A673 (cell line): Measurements from ENCODE around the gene NRBP1. TPM values are rescaled to one million over a fixed set of nuclear protein-coding genes. Genes with fewer than 3 reads are reported as not detected.

Experiments used
- BruUV-seq: library from RNA; stranded (reverse); fragments of 400-500 nt; replicated peaks from 2 replicates; lab custom pipeline; 2021; lab: Mats Ljungman, UMichigan
- CTCF ChIA-PET: fragments of 300-600 bp; sonication (Branson Sonifier 250); formaldehyde crosslinking; loops from one replicate; lab custom pipeline; 2022; ENCODE audit warnings: antibody characterized with exemption; lab: Charles Lee
- POLR2A ChIA-PET: fragments of 300-600 bp; sonication (Branson Sonifier 250); formaldehyde crosslinking; loops from one replicate; lab custom pipeline; 2022; ENCODE audit warnings: antibody characterized with exemption; ENCODE audit not compliant: low non-redundant PET; lab: Charles Lee
- DNase-seq: peaks from one replicate; pipeline ENCODE4 v3.0.0-alpha.2; 2015; ENCODE audit warnings: low spot score
- H3K27ac ChIP-seq: fragments of 200-600 bp; sonication (generic); 2 replicates; pipeline ENCODE4 v1.5.1; 2016; ENCODE audit warnings: mixed run types, low read depth, mild to moderate bottlenecking, mixed read lengths, antibody characterized with exemption, low read length; ENCODE audit not compliant: poor library complexity, severe bottlenecking
- H3K27me3 ChIP-seq: fragments of 200-600 bp; sonication (generic); replicated peaks from 2 replicates; pipeline ENCODE4 v1.6.1; 2017; ENCODE audit warnings: mixed run types, low read depth, mild to moderate bottlenecking, mixed read lengths, antibody characterized with exemption, low read length; ENCODE audit not compliant: insufficient read depth, poor library complexity
- H3K36me3 ChIP-seq: fragments of 200-600 bp; sonication (generic); 2 replicates; pipeline ENCODE4 v1.6.1; 2016; ENCODE audit warnings: mixed run types, mild to moderate bottlenecking, mixed read lengths, antibody characterized with exemption, low read length; ENCODE audit not compliant: insufficient read depth, poor library complexity, severe bottlenecking
- H3K4me1 ChIP-seq: fragments of 200-600 bp; sonication (generic); 2 replicates; pipeline ENCODE4 v1.6.1; 2017; ENCODE audit warnings: mixed run types, mild to moderate bottlenecking, mixed read lengths, antibody characterized with exemption, low read length; ENCODE audit not compliant: insufficient read depth, poor library complexity, severe bottlenecking
- H3K4me3 ChIP-seq: fragments of 200-600 bp; sonication (generic); 2 replicates; pipeline ENCODE4 v1.5.1; 2016; ENCODE audit warnings: low read depth, mixed run types, mild to moderate bottlenecking, mixed read lengths, low read length; ENCODE audit not compliant: poor library complexity, severe bottlenecking
- H3K9me3 ChIP-seq: fragments of 200-600 bp; sonication (generic); 2 replicates; pipeline ENCODE4 v1.6.1; 2016; ENCODE audit warnings: mixed run types, low read depth, mild to moderate bottlenecking, mixed read lengths, antibody characterized with exemption, low read length; ENCODE audit not compliant: poor library complexity, severe bottlenecking
- EZH2 ChIP-seq: fragments of 200-600 bp; sonication (generic); IDR thresholded peaks from 2 replicates; pipeline ENCODE4 v1.6.1; 2017; ENCODE audit warnings: borderline replicate concordance, low read depth, mild to moderate bottlenecking, mixed read lengths, antibody characterized with exemption, low read length; ENCODE audit not compliant: poor library complexity, severe bottlenecking
- intact Hi-C: fragments of 100-400 bp; cut with micrococcal nuclease; formaldehyde crosslinking; loops from one replicate; pipeline ENCODE4 v1.10.0; 2022; ENCODE audit not compliant: unreplicated experiment
- total RNA-seq: library from RNA; stranded (reverse); gene quantifications from 2 replicates; pipeline ENCODE4 v1.2.3, GENCODE V29; 2021
- TF ChIP-seq, protein P1 (sequence below): fragments of 300-800, 200-600 bp; sonication (generic); conservative IDR thresholded peaks from 2 replicates; pipeline ENCODE4 v1.5.1; 2017; ENCODE audit warnings: low read depth, mild to moderate bottlenecking, antibody characterized with exemption, low read length, moderate library complexity, mixed read lengths

Gene NRBP1
- total RNA-seq, 1 experiment from 2014 or later = 93.0 TPM

DNA sequence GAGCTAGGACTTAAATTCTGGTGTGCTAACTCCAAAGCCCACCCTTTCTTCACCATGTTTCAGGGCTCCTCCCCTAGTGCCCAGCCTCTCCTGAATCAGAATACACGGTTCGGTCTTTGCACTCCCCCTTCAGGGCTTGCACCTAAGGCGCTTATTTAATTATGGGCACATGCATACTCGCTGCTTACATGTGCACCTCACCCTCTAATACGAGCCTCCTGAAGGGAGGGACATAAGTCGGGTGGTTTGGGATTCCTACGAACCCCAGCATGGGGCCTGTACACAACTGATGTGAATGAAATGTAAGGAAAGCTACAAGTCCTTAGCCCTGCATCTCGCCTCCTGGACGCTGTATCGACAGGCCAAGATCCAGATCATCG is 60.7 kb downstream of the NRBP1 start:
- ChIA-PET POLR2A (no interaction called here), CTCF (interaction anchor here (0.6 kb wide), 1 partner anchor 238 kb away, joined by 3 read pairs; no protein-coding TSS in a partner anchor)
- TSS peak; percentile 57 for BruUV-seq
- intact Hi-C loops = loop anchor here (2.0 kb wide), 2 partner anchors 60 to 80 kb away; partner anchors contain the start of genes NRBP1 and PPM1G
- no peaks in the 10 kb centered on the region for H3K27me3 ChIP-seq
- peak overlapping the region; percentile 60 for H3K27ac ChIP-seq
- TF ChIP-seq, protein P1, sequence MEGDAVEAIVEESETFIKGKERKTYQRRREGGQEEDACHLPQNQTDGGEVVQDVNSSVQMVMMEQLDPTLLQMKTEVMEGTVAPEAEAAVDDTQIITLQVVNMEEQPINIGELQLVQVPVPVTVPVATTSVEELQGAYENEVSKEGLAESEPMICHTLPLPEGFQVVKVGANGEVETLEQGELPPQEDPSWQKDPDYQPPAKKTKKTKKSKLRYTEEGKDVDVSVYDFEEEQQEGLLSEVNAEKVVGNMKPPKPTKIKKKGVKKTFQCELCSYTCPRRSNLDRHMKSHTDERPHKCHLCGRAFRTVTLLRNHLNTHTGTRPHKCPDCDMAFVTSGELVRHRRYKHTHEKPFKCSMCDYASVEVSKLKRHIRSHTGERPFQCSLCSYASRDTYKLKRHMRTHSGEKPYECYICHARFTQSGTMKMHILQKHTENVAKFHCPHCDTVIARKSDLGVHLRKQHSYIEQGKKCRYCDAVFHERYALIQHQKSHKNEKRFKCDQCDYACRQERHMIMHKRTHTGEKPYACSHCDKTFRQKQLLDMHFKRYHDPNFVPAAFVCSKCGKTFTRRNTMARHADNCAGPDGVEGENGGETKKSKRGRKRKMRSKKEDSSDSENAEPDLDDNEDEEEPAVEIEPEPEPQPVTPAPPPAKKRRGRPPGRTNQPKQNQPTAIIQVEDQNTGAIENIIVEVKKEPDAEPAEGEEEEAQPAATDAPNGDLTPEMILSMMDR = no peak
- TF ChIP-seq EZH2 = no peak
- no peaks in the 10 kb centered on the region for H3K4me1 ChIP-seq
- H3K36me3 ChIP-seq = peaks cover 2% of the 10 kb centered on the region
- peak; percentile 34 for DNase-seq
- H3K4me3 ChIP-seq = peak overlapping the region; percentile 75
- no peaks in the 10 kb centered on the region for H3K9me3 ChIP-seq

DNA sequence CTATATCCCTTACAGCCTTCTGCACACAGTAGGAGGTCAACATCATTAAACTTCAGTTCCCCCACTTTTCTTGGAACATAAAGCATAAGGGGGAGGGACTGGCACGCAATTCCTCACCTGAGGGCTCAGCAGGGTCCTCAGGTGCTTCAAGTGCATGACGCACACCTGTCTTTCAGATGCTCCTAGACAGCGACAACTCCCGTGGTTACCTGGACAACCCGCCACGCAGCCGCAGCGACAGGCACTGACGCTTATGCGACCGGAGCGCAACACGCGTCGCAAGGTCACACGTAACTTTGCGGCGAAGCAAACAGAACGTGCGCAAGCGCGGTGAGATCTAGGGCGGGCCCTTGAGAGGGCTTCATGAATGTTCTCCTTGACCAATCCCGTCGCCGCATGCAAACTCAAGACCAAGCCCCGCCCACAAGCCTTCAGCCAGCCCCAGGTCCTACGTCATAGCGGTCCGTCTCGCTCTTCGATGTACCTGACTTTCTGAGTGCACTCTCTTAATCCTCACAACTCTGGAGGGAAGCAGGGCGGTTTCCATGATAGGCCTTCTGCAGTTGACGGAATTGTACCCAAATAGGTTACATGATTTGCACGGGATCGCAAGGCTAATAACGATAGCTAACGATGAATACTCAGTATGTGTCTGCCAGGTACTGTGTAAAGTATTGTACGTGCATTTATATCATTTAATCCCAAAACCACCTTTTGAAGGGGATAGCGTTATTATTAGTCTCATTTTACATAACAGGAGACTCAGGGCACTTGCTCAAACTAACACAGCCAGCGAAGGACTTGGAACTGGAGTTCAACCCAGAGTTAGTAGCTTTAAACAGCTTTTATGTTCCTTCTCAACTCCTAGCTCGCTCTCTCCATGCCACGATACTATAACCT is 61.3 kb downstream of the NRBP1 start, which contains the start of gene IFT172:
Gene IFT172 (minus strand): TSS at position 246 of the 900 bp plus-strand sequence. CDS start 90 bp downstream, at position 156.
- Histone ChIP-seq H3K4me3 (peak within 1 kb of the TSS; percentile 75), H3K9me3 (no peaks in the 10 kb centered on the region), H3K27ac (peak within 1 kb of the TSS; percentile 60), H3K4me1 (no peaks in the 10 kb centered on the region), H3K36me3 (no peaks in the 10 kb centered on the region), H3K27me3 (no peaks in the 10 kb centered on the region)
- POLR2A ChIA-PET = interaction anchor here (0.7 kb wide), 1 partner anchor 114 kb away, joined by 3 read pairs; no protein-coding TSS in a partner anchor
- no TSS peak for BruUV-seq
- intact Hi-C loops = loop anchor here (2.0 kb wide), 2 partner anchors 61 to 81 kb away; partner anchors contain the start of genes NRBP1 and PPM1G
- peak; percentile 100 for DNase-seq
- TF ChIP-seq, protein P1 = no peak
- no peak for TF ChIP-seq EZH2
- CTCF ChIA-PET = interaction anchor here (0.6 kb wide), 1 partner anchor 239 kb away, joined by 3 read pairs; no protein-coding TSS in a partner anchor

Other genes starting within 250 kb of the NRBP1 start
- 106 and 107 TPM in 2 replicates for gene ATRAID, start 216.6 kb upstream of the NRBP1 start, total RNA-seq
- 366 and 515 TPM in 2 replicates for gene SLC5A6, start 216.4 kb upstream of the NRBP1 start, total RNA-seq
- 194 and 210 TPM in 2 replicates for gene CAD, start 211.3 kb upstream of the NRBP1 start, total RNA-seq
- 45.0 and 45.6 TPM in 2 replicates for gene SLC30A3, start 165.6 kb upstream of the NRBP1 start, total RNA-seq
- gene DNAJC5G, start 153.2 kb upstream of the NRBP1 start, total RNA-seq = 2.4 and 2.7 TPM in 2 replicates
- gene TRIM54, start 146.2 kb upstream of the NRBP1 start, total RNA-seq = 2.2 and 2.8 TPM in 2 replicates
- 0.64 and 0.68 TPM in 2 replicates for gene UCN, start 120.2 kb upstream of the NRBP1 start, total RNA-seq
- 63.4 and 66.3 TPM in 2 replicates for gene MPV17, start 105.5 kb upstream of the NRBP1 start, total RNA-seq
- gene GTF3C2, start 71.9 kb upstream of the NRBP1 start, total RNA-seq = 85.7 and 89.3 TPM in 2 replicates
- gene EIF2B4, start 58.3 kb upstream of the NRBP1 start, total RNA-seq = 68.8 and 74.7 TPM in 2 replicates
- gene SNX17, start 58.0 kb upstream of the NRBP1 start, total RNA-seq = 109 and 110 TPM in 2 replicates
- 21.3 and 22.3 TPM in 2 replicates for gene ZNF513, start 47.9 kb upstream of the NRBP1 start, total RNA-seq
- gene PPM1G, start 19.0 kb upstream of the NRBP1 start, total RNA-seq = 147 and 155 TPM in 2 replicates
- 2.6 and 3.4 TPM in 2 replicates for gene KRTCAP3, start 13.8 kb downstream of the NRBP1 start, total RNA-seq
- 42.2 and 50.4 TPM in 2 replicates for gene IFT172, start 61.1 kb downstream of the NRBP1 start, total RNA-seq
- 1.3 and 3.1 TPM in 2 replicates for gene FNDC4, start 66.6 kb downstream of the NRBP1 start, total RNA-seq
- not detected in 2 replicates for gene GCKR, start 68.2 kb downstream of the NRBP1 start, total RNA-seq
- 61.3 TPM in 2 replicates for gene ZNF512, start 154.4 kb downstream of the NRBP1 start, total RNA-seq
- 3.3 and 4.4 TPM in 2 replicates for gene CCDC121, start 200.4 kb downstream of the NRBP1 start, total RNA-seq
- 49.8 and 61.1 TPM in 2 replicates for gene GPN1, start 200.4 kb downstream of the NRBP1 start, total RNA-seq
- gene SUPT7L, start 235.0 kb downstream of the NRBP1 start, total RNA-seq = 33.1 and 34.0 TPM in 2 replicates
- 29.7 and 30.4 TPM in 2 replicates for gene SLC4A1AP, start 235.3 kb downstream of the NRBP1 start, total RNA-seq